NCI-H526 (cell line): ENCODE measurements around the gene TTLL11.
"Not testable (repeated sequence)": the region's sequence is repeated elsewhere in the genome, so short reads cannot be mapped to it uniquely, and the experiment has no call there.

Experiments used
- DNase-seq, 2 experiments: peaks; one replicate each; lab custom pipeline; 2025; lab: John Stamatoyannopoulos, UW

The TTLL11 gene

DNA sequence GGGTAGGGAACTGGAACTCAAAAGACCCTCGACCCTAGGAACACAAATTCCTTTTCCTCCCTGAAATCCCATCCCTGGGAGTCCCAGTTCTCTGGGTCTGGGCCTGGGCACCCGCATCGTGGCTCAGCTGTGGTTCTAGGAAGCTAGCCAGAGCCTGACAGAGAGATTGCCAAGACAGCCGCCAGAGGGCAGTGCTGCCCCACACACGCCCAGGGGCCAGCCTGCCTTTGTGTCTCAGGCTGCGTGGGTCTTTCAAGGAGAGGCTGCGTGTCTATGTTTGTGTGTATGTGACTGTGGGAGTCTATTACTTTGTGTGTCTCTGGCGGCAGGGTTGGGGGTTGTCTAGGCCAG, 32.0 kb upstream of the TTLL11 start:
- DNase-seq, result peak; percentile 23 to 80

GRCh38 chr9:122124528-122124927, 31.4 kb upstream of the TTLL11 start:
- no peak for DNase-seq

DNA sequence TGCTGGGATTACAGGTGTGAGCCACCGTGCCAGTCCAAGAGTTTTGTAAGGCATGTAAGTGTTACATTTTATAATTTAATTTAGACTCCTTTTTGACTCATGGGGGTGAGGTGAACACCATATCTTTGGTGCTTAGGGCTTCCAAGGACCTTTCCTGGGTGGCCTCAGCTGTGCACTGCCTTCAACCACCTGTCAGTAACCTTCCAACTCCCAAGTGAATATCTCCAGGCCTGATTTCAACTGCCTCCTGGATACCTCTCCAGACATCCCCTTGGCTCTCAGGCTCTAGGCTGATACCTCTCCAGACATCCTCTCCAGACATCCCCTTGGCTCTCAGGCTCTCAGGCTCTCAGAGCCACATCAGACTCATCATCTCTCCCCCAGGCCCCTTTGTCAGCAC, 30.9 kb upstream of the TTLL11 start:
- no peak for DNase-seq

GRCh38 chr9:122122903-122123632, 30.0 kb upstream of the TTLL11 start:
- DNase-seq, result peak in 1 of 2 experiments; percentile 75

DNA sequence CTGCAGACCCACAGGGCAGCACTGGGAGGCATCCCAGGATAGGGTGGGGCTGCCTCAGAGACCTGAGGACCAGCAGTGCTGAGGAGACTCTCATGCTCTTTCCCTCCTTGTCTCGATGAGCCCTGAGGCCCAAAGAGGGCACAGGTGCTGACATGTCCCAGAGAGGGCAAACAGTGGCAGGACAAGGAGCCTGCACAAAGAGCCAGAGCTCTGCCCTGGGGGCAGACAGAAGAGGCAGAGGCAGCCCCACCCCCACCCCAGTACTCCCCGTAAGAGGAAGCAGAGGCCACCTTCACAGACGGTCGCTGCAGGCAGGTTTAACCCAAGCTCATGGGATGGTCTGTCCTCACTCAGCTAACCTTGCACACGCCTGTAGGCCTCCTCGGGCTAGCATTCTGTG, 29.4 kb upstream of the TTLL11 start:
- DNase-seq, result no peak

DNA sequence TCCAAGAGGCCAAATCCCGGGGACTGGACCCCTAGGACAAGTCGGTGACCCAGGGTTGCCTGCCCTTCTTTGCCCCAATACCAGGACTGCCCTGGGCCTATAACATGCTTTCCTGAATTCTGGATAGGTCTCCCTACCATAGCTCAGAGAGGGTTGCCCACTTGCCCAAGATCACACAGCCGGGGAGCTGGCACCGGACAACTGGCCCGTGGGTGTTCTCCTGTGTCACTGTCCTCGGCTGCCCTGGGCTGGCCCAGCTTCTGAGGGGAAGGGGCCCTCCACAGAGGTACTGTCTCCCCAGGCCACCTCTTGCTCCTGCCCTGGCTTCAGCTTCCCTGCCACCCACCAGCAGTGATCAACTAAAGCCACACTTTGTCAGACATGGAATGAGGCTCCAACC, 28.8 kb upstream of the TTLL11 start:
- DNase-seq, result no peak

- DNase-seq, result no peak
These were observed 28.3 kb upstream of the TTLL11 start for GRCh38 chr9:122121391-122121790.

DNA sequence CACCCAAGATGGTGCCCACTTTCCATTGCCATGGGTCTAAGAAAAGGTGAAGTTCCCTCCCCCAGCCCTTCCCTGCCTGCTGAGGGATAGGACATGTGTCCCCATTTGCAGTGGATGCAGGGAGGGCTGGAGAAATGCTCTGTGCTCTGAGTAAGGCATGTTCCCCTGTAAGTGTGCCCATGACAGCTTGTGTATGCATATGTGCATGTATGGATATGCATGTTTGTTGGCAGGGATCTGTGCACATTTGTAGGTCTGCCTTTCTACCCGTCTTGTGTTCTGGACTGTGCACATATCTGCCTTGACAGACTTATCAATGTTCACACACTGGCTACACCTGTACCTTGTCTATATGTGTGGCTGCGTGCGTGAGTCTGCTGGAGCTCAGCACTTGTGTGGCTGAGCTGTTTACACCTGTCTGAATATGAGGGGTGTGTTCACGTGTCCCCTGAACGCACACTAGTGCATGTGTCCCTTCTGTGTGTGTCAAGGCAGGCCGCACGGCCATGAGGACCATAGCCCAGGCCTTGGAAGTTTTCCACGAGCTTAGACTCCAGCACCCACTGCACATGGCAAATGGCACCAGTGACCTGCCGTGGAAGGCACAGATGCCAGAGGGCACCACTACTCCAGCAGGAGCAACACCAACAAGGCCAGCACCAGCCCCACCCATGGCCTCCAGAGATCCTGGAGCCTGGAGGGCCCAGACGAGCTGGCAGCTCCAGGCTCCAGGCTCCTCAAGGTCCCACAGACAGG, 27.4 kb upstream of the TTLL11 start:
- DNase-seq, result no peak

DNA sequence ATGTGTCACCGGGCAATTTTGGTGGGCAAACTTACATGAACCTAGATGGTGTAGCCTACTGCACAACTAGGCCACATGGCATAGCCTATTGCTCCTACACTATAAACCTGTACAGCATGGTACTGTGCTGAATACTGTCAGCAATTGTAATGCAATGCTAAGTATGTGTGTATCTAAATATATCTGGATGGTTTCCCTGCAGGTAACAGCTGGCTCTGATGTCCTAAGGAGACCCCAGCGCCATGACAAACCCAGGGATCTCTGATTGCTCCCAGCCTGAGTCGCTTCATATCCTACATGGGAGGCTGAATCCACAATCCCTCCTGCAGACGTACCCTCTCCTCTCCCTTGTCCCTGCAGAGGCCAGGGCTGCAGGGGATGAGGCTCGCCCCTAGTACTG, 26.6 kb upstream of the TTLL11 start:
- DNase-seq, result no peak

DNA sequence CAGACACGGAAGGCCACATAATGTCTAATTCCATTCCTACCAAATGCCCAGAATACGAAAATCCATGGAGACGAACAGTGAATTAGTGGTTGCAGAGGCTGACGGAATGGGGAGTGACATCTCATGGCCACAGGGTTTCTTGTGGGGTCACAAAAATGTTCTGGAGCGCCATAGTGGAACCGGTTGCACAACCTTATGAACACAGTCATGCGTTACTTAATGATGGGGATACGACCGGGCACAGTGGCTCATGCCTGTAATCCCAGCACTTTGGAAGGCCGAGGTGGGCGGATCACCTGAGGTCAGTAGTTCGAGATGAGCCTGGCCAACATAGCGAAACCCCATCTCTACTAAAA, 26.0 kb upstream of the TTLL11 start:
- DNase-seq, result no peak

- DNase-seq, result no peak
These were observed 25.4 kb upstream of the TTLL11 start for GRCh38 chr9:122118343-122119165.

- DNase-seq, result not testable (repeated sequence)
These were observed 24.1 kb upstream of the TTLL11 start for GRCh38 chr9:122117241-122117640.

- DNase-seq, result no peak
These were observed 23.5 kb upstream of the TTLL11 start for GRCh38 chr9:122116448-122117173.

- no peak for DNase-seq
These were observed 22.9 kb upstream of the TTLL11 start for GRCh38 chr9:122116040-122116439.

- no peak for DNase-seq
These were observed 22.3 kb upstream of the TTLL11 start for GRCh38 chr9:122115176-122116035.

DNA sequence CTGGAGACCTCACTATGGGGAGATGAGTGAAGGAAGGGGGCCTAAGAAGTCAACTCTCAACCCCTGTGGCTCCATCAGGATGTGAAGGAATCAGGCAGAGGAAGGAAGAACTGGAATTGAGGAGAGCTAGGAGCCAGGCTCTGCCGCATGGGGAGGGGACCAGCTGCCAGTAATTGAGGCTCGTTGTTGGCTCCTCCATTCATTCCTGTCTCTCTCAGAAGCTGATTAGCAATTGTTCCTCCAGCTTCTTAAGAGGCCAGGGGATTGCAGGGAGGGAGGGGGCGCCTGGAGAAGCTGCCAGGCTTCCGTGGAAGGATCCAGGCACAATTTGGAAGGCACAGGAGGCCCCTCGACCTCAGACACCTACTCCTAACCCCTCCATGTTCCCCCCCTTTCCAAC, 20.5 kb upstream of the TTLL11 start:
- DNase-seq, result no peak

DNA sequence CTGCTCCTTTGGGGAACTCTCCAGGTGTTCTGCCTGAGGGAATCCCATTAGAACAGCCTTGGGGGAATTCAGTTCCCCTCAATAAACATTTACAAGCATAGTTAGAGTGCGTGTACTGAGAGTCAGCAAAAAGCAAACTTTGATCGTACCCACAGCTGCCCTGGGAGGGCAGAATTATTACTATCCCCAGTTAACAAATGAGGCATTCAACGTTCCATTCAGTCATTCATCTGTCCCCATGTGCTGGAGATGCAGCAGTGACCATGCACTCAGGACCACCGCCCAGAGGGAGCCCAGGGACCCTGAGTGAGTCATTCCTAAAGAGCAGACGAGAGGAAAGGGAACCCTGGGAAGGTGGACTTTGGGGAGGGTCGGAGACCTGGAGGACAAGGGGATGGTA, 19.1 kb upstream of the TTLL11 start:
- no peak for DNase-seq

DNA sequence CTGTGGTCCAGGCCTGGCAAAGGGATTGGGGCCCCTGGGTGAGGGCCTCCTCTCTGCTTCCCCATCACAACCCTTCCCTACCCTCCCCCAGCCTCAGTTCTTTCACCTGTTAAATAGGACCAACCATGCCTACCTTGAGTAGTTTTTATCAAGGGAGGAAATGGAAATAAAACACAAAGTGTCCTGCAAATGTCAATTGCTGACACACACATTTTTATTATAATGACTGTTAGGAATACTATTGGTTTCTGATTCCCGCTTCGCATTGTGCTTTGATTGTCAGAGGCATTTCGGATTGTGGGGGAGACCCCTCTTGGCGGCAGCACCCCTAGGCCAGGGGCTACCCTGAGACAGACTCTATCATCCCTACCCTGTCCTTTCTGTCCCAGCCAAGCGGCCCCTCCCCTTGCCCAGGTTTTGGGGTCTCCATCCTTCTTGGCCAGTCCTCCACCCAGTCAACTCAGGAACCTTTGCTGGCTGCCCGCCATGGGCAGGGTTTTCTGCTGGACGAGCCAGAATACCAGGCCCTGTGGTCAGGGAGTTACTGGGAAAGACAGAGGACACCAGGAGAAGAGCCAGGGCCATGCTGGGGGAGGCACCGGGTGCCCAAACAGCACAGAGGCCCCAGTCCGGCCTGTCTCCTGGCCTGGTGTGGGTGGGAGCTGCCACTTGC, 18.4 kb upstream of the TTLL11 start:
- no peak for DNase-seq

DNA sequence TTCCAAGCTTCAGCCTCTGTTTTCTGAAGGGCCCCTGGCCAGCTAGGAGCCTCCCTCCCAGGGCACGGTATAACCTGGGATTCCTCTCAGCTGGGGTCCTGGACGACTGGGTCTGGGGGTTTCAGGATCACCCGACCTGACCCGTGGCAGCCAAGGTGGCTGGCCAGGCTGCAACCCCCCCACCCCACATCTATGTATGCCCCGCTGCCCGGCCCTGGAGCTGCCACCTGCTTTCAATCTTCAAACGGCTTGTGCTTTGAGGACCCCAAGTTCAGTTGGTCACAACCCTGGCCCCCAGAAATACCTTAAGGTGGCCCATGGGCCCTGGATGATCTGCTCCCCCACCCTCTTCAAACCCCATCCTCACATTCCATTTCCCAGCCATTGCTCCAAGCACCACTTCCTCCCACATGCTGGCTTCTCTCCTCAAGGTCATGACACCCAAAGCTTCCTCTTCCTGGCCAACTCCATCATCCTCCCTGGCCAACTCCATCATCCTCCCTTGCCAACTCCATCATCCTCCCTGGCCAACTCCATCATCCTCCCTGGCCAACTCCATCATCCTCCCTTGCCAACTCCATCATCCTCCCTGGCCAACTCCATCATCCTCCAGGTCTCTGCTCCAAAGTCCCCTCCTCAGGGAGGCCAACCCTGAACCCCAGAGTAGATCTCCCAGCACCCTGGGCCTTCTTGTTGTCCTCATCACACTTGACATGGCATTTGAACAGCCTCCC, 17.2 kb upstream of the TTLL11 start:
- DNase-seq, result no peak
